WTC11 (cell line): Measurements from ENCODE around the gene ARPC5. TPM values are rescaled to one million over a fixed set of nuclear protein-coding genes. Genes with fewer than 3 reads are reported as not detected.

Experiments used
- ATAC-seq: fragments of 200-7000 bp; cut with Tn5 transposase; 2 replicates; pipeline ENCODE4 v1.10.0; 2021; ENCODE audit warnings: mild to moderate bottlenecking, moderate library complexity
- CTCF ChIA-PET: fragments of 300-600 bp; sonication (Branson Sonifier 250); formaldehyde crosslinking; loops from one replicate; lab custom pipeline; 2021; ENCODE audit warnings: antibody characterized with exemption; lab: Charles Lee
- POLR2A ChIA-PET: fragments of 350-600 bp; sonication (Branson Sonifier 250); formaldehyde crosslinking; loops from one replicate; lab custom pipeline; 2021; ENCODE audit warnings: antibody characterized with exemption; lab: Charles Lee
- DNase-seq: peaks from one replicate; pipeline ENCODE4 v3.0.0; 2021; ENCODE audit warnings: low spot score
- H3K27ac Mint-ChIP-seq: 2 replicates; pipeline ENCODE4 v1.8.0; 2021; ENCODE audit warnings: mixed read lengths
- H3K27me3 Mint-ChIP-seq: 2 replicates; pipeline ENCODE4 v1.8.0; 2021; ENCODE audit warnings: low read depth, mild to moderate bottlenecking, moderate library complexity, mixed read lengths
- H3K36me3 Mint-ChIP-seq: 2 replicates; pipeline ENCODE4 v1.8.0; 2021; ENCODE audit warnings: mixed read lengths
- H3K4me1 Mint-ChIP-seq: 2 replicates; pipeline ENCODE4 v1.8.0; 2022; ENCODE audit warnings: mixed read lengths
- H3K4me3 Mint-ChIP-seq: 2 replicates; pipeline ENCODE4 v1.8.0; 2021; ENCODE audit warnings: mild to moderate bottlenecking, moderate library complexity, mixed read lengths
- H3K9me3 Mint-ChIP-seq: 2 replicates; pipeline ENCODE4 v1.8.0; 2021; ENCODE audit warnings: mixed read lengths
- AFF4 ChIP-seq: sonication (generic); formaldehyde crosslinking; IDR thresholded peaks from 2 replicates; pipeline ENCODE4 v1.8.1; 2023; ENCODE audit warnings: mild to moderate bottlenecking, missing genetic modification reagents, borderline replicate concordance
- ATF3 ChIP-seq: sonication (generic); formaldehyde crosslinking; conservative IDR thresholded peaks from 2 replicates; pipeline ENCODE4 v1.8.1; 2022; ENCODE audit warnings: mild to moderate bottlenecking, missing genetic modification reagents
- ATF6 ChIP-seq: sonication (generic); formaldehyde crosslinking; IDR thresholded peaks from 2 replicates; pipeline ENCODE4 v1.8.1; 2023; ENCODE audit warnings: mild to moderate bottlenecking, missing genetic modification reagents
- FOXJ3 ChIP-seq: sonication (generic); formaldehyde crosslinking; IDR thresholded peaks from 2 replicates; pipeline ENCODE4 v1.9.0; 2021; ENCODE audit warnings: missing genetic modification reagents, mild to moderate bottlenecking, borderline replicate concordance
- FOXK1 ChIP-seq: sonication (generic); formaldehyde crosslinking; IDR thresholded peaks from 2 replicates; pipeline ENCODE4 v1.8.0; 2022; ENCODE audit warnings: mild to moderate bottlenecking, moderate library complexity, missing genetic modification reagents
- GABPB1 ChIP-seq: sonication (generic); formaldehyde crosslinking; IDR thresholded peaks from 2 replicates; pipeline ENCODE4 v1.8.1; 2023; ENCODE audit warnings: mild to moderate bottlenecking, missing genetic modification reagents
- IRF2 ChIP-seq: sonication (generic); formaldehyde crosslinking; IDR thresholded peaks from 2 replicates; pipeline ENCODE4 v1.8.0; 2022; ENCODE audit warnings: low read depth, missing genetic modification reagents, borderline replicate concordance
- KAT7 ChIP-seq: sonication (generic); formaldehyde crosslinking; IDR thresholded peaks from 2 replicates; pipeline ENCODE4 v1.8.1; 2023; ENCODE audit warnings: missing genetic modification reagents, mild to moderate bottlenecking, borderline replicate concordance
- MYBL2 ChIP-seq: sonication (generic); formaldehyde crosslinking; IDR thresholded peaks from 2 replicates; pipeline ENCODE4 v1.8.1; 2023; ENCODE audit warnings: mild to moderate bottlenecking, moderate library complexity, missing genetic modification reagents
- NFYB ChIP-seq: sonication (generic); formaldehyde crosslinking; conservative IDR thresholded peaks from 2 replicates; pipeline ENCODE4 v1.8.0; 2022; ENCODE audit warnings: low read depth, missing genetic modification reagents
- NR3C1 ChIP-seq: sonication (generic); formaldehyde crosslinking; conservative IDR thresholded peaks from 2 replicates; pipeline ENCODE4 v1.8.1; 2023; ENCODE audit warnings: low read depth, mild to moderate bottlenecking, missing genetic modification reagents
- PRRX2 ChIP-seq: fragments of 250-450 bp; sonication (Bioruptor Pico); IDR thresholded peaks from 2 replicates; pipeline ENCODE4 v1.8.0; 2021; ENCODE audit warnings: mild to moderate bottlenecking
- SP1 ChIP-seq: sonication (generic); formaldehyde crosslinking; conservative IDR thresholded peaks from 2 replicates; pipeline ENCODE4 v1.8.1; 2022; ENCODE audit warnings: missing genetic modification reagents
- TEAD1 ChIP-seq: sonication (generic); formaldehyde crosslinking; IDR thresholded peaks from 2 replicates; pipeline ENCODE4 v1.8.0; 2022; ENCODE audit warnings: mild to moderate bottlenecking, missing genetic modification reagents
- ZBTB43 ChIP-seq: sonication (generic); formaldehyde crosslinking; IDR thresholded peaks from 2 replicates; pipeline ENCODE4 v1.8.1; 2023; ENCODE audit warnings: mild to moderate bottlenecking, missing genetic modification reagents
- ZNF219 ChIP-seq: sonication (generic); formaldehyde crosslinking; IDR thresholded peaks from 2 replicates; pipeline ENCODE4 v1.8.0; 2023; ENCODE audit warnings: missing genetic modification reagents, mild to moderate bottlenecking, borderline replicate concordance
- total RNA-seq: library from RNA; stranded (reverse); gene quantifications from 3 replicates; pipeline ENCODE4 v1.2.3, GENCODE V29; 2021
- TF ChIP-seq, protein P1 (sequence below): fragments of 250-450 bp; sonication (Bioruptor Pico); conservative IDR thresholded peaks from 2 replicates; pipeline ENCODE4 v1.9.0; 2021; ENCODE audit warnings: mild to moderate bottlenecking
- TF ChIP-seq, protein P2 (sequence below): sonication (generic); formaldehyde crosslinking; IDR thresholded peaks from 2 replicates; pipeline ENCODE4 v1.8.0; 2023; ENCODE audit warnings: missing genetic modification reagents, mild to moderate bottlenecking, borderline replicate concordance
- TF ChIP-seq, protein P3 (sequence below): sonication (generic); formaldehyde crosslinking; IDR thresholded peaks from 2 replicates; pipeline ENCODE4 v1.8.1; 2022; ENCODE audit warnings: missing genetic modification reagents, borderline replicate concordance

ARPC5 gene
- total RNA-seq, 1 experiment from 2014 or later = 51.7 TPM

DNA sequence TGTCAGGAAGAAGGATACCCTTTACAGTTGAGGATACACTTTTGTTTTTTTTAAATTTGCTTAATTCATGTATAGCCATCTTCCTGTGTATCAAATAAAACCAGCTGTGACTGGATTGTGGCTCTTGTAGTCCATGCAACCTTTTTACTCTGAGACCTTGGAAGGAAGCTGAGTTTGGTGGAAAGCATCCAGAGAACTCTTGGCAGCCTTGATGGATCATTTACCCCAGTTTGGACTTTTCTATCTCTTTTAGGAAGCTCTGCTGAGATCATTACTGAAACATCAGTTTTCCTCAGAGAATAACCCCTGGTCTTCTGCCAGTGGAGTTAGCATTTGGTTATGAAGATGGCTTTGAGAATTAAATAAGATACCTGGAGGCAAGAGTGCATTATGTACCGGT lies 38.8 kb upstream of the ARPC5 start (continued):
- TF ChIP-seq KAT7 (CRISPR knock-in tag) (no peak), SP1 (CRISPR knock-in tag) (no peak), ATF6 (CRISPR knock-in tag) (no peak), TEAD1 (CRISPR knock-in tag) (no peak), MYBL2 (CRISPR knock-in tag) (no peak), PRRX2 (CRISPR knock-in tag) (no peak), ZNF219 (CRISPR knock-in tag) (no peak), NR3C1 (CRISPR knock-in tag) (no peak)
- TF ChIP-seq, protein P1, sequence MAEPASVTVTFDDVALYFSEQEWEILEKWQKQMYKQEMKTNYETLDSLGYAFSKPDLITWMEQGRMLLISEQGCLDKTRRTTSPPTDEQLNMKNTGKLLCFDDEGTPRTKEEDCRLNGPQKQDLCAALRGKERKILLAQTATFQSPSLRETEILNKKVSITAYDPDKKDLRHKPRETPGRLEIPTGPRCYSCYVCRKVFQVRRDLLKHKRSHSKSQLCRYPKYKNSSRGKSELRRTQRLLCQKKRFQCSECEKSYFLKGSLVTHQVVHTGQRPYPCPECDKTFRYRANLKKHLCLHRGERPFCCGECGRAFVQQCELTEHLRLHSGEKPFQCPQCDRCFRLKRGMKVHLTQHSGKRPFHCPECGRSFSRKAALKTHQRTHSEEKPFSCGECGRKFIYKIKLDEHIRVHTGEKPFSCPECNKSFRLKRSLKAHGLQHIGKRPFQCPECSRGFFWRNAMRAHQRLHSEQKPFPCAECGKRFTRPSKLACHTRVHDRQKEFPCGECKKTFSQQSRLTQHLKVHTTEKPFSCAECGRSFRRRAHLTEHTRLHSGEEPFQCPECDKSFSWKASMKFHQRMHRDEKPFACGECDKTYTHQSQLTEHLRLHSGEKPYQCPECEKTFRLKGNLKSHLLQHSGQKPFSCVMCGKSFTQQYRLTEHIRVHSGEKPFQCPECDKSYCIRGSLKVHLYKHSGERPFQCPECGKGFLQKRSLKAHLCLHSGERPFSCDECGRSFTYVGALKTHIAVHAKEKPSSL = no peak

DNA sequence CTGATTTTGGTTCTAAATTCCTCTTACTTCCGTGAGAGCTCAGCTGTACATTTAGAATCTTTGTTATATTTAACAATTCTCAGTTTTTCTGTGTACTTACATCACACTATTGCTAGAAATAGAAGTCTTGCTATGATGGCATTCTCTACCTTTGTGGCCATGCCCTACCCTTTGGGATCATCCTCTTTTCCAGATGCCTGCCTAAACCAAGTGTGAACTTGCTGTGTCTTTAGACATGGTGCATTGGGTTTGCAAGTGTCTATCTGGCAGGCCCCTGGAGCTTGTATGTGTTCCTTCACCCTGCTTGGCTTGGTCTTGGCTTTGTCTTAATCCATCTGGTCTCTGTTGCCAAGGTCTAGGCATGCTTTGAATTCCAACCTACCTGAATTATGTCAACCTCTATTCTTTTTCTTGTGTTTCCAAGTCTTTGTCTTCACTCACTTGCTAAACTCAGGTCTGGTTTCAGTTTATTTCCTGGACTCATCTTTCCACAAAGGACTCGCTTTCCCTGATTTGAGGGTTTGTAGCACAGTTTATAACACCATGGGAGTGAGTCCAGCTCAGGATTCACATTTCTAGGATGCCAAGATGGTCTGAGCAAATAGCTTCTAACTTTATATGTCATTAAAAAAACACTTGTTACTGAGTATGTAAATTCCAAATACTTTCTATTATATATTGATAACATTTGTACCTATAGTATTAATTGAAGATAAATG lies 38.2 kb upstream of the ARPC5 start:
- POLR2A ChIA-PET = no interaction called here
- Mint-ChIP-seq H3K27me3 (no peaks in the 10 kb centered on the region), H3K9me3 (peaks cover 16% of the 10 kb centered on the region), H3K36me3 (peaks cover 2% of the 10 kb centered on the region; the same call in 1 of the 2 replicates), H3K4me1 (no peaks in the 10 kb centered on the region), H3K4me3 (no peak overlapping the region), H3K27ac (no peak overlapping the region)
- ATAC-seq = peak; percentile 59
- CTCF ChIA-PET = interaction anchor here (2.5 kb wide), 1 partner anchor 11 kb away, joined by 13 read pairs; no protein-coding TSS in a partner anchor
- DNase-seq = no peak
- no peak for TF ChIP-seq AFF4 (CRISPR knock-in tag)
- TF ChIP-seq, protein P2, sequence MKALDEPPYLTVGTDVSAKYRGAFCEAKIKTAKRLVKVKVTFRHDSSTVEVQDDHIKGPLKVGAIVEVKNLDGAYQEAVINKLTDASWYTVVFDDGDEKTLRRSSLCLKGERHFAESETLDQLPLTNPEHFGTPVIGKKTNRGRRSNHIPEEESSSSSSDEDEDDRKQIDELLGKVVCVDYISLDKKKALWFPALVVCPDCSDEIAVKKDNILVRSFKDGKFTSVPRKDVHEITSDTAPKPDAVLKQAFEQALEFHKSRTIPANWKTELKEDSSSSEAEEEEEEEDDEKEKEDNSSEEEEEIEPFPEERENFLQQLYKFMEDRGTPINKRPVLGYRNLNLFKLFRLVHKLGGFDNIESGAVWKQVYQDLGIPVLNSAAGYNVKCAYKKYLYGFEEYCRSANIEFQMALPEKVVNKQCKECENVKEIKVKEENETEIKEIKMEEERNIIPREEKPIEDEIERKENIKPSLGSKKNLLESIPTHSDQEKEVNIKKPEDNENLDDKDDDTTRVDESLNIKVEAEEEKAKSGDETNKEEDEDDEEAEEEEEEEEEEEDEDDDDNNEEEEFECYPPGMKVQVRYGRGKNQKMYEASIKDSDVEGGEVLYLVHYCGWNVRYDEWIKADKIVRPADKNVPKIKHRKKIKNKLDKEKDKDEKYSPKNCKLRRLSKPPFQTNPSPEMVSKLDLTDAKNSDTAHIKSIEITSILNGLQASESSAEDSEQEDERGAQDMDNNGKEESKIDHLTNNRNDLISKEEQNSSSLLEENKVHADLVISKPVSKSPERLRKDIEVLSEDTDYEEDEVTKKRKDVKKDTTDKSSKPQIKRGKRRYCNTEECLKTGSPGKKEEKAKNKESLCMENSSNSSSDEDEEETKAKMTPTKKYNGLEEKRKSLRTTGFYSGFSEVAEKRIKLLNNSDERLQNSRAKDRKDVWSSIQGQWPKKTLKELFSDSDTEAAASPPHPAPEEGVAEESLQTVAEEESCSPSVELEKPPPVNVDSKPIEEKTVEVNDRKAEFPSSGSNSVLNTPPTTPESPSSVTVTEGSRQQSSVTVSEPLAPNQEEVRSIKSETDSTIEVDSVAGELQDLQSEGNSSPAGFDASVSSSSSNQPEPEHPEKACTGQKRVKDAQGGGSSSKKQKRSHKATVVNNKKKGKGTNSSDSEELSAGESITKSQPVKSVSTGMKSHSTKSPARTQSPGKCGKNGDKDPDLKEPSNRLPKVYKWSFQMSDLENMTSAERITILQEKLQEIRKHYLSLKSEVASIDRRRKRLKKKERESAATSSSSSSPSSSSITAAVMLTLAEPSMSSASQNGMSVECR (CRISPR knock-in tag) = no peak
- TF ChIP-seq FOXJ3 (CRISPR knock-in tag) = no peak
- no peak for TF ChIP-seq NFYB (CRISPR knock-in tag)
- no peak for TF ChIP-seq ATF3
- TF ChIP-seq, protein P3, sequence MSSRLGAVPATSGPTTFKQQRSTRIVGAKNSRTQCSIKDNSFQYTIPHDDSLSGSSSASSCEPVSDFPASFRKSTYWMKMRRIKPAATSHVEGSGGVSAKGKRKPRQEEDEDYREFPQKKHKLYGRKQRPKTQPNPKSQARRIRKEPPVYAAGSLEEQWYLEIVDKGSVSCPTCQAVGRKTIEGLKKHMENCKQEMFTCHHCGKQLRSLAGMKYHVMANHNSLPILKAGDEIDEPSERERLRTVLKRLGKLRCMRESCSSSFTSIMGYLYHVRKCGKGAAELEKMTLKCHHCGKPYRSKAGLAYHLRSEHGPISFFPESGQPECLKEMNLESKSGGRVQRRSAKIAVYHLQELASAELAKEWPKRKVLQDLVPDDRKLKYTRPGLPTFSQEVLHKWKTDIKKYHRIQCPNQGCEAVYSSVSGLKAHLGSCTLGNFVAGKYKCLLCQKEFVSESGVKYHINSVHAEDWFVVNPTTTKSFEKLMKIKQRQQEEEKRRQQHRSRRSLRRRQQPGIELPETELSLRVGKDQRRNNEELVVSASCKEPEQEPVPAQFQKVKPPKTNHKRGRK = no peak
- no peak for TF ChIP-seq ZBTB43 (CRISPR knock-in tag)
- no peak for TF ChIP-seq FOXK1 (CRISPR knock-in tag)
- no peak for TF ChIP-seq GABPB1 (CRISPR knock-in tag)
- TF ChIP-seq IRF2 = no peak
- TF ChIP-seq KAT7 (CRISPR knock-in tag) = no peak
